NCI-H82 treated with DMSO at 0.1 percent for 48 hours (cell line): Measurements from ENCODE around the gene IDH3A.

Experiments
- DNase-seq: peaks from one replicate; lab custom pipeline; 2025; ENCODE audit not compliant: unreplicated experiment; lab: John Stamatoyannopoulos, UW

The IDH3A gene

DNA sequence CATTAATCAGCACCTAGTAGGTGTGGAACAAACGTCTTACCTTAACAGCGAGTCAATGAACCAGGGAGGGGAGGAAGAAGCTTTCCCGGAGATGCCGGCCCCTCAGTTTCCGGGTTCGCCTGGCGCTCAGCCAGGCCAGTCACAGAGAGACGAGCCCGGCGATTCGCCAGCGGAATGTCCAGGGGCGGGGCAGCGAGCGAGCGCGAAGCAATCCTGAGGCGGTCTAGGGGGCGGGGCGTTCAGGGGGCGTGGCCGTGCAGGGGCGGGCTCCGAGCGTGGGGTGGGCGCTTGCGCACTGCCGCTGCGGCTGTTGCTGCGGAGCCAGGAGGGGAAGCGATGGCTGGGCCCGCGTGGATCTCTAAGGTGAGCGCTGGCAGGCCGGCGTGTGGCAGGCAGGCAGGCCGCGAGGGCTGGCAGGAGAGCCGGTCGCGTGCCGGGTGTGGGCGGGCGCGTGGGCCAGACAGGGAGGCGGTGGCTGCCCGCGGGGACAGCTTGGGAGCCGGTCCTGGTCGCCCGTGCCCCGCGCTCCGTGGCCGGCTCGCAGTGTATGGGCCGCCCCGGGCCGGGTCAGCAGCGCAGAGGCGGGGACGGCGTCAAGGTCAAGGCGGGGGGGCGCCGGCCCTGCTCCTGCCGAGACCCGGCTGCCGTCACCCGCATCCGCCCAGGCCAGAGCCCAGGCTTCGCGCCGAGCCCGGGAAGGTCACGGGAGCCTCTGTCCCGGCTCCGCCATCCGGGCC, at the start of gene IDH3A:
Gene IDH3A (plus strand): TSS at position 295 of the 737 bp plus-strand sequence. CDS start 42 bp downstream, at position 337.
- peak; percentile 92 for DNase-seq

- DNase-seq: no peak
Measured at GRCh38 chr15:78100886-78101285, 48.3 kb upstream of the IDH3A start.

DNA sequence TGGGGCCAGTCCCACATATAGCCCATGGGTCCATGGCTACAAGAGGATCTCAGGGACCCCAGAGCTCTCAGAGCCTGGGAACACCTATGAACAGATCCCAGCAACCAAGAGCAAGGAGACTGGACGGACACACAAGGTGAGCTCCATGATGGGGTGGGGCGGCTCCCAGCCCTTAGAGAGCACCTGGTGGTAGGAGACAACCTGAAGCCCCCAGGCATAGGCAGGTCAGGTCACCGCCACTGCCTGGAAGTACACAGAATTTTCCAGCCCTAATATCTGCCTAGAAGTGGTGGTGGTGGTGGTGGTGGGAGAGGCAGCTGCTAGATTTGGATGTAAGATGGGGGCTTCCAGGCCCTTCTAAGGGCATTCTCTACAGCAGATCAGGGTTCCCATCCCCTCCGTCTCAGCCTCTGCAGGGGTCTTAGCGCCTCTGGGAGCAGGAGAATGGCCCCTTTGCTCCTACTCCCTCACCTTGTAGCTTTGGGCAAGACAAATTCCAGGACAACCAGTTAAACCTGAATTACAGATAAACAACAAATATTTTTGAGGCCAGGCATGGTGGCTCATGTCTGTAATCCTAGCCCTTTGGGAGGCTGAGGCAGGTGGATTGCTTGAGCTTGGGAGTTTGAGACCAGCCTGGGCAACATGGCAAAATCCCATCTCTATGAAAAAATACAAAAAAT, 47.6 kb upstream of the IDH3A start:
- DNase-seq: no peak

- no peak for DNase-seq
Measured at GRCh38 chr15:78102211-78102610, 47.0 kb upstream of the IDH3A start.

DNA sequence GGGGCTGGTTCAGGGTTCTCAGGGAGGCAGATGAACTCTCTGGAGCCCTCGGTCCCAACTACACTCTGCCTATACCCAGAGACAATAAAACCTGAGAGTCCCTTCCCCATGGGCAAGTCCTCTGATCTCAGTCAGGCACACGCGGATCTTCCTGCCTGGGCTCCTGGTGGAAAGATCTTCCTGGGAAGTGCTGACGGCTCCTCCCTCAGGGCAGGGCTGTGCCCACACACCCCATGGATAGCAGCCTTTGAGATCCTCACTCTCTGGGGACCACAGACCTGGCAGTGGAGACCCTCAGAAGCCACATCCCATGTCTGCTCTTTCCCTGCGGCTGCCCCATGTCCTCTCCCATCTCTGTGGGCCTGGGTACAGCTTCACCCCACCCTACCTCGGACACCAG, 46.4 kb upstream of the IDH3A start:
- no peak for DNase-seq

DNA sequence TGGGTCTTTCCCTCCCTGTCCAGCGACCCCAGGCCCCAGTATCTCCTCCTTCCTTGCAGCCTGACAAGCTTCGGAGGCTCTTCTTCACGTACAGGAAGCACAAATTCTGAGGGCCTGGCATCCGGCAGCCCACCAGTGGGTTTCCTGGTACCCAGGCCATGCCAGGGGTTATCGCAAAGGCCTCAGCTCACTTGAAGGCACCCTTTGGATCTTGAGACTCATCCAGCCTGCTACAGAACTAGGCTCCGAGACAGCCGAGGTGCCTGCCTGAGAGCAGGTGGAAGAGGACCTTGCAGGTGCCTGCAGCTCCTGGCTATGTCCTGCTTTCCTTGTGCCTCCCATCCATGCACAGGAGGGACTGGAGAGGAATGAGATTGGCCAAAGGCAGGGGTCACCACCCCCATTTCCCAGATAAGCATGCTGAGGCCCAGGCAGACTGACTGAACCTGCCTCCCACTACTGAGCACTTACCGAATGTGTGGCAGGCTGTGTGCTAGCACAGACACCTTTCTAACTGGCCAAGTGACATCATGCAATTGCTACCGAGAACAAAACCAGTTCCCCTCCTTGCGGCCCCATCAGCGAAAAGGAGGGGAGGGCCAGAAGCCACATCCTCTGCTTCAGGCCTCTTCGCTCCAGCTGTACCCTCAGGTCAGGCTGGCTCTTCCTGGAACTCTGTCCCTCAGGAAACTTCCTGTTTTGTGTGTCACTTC, 45.6 kb upstream of the IDH3A start:
- DNase-seq: no peak

DNA sequence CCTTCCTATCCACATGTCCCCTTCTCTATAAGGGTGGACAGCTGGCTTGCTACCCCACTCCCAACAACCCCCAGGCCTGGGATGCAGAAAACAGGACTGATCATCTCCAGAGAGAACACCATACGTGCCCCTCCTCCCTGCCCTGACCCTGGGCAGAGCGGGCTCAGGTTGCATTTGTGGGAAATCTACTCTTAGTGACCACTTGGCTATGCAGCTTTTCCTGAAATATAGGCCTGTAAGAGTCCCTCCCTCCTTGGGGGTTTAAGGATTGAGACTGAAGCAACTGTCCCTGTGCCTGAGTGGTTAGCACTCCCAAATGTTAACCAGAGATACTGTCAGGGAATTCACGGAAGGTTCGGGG, 45.1 kb upstream of the IDH3A start:
- no peak for DNase-seq

GRCh38 chr15:78104566-78105475, 44.3 kb upstream of the IDH3A start:
- DNase-seq: no peak

DNA sequence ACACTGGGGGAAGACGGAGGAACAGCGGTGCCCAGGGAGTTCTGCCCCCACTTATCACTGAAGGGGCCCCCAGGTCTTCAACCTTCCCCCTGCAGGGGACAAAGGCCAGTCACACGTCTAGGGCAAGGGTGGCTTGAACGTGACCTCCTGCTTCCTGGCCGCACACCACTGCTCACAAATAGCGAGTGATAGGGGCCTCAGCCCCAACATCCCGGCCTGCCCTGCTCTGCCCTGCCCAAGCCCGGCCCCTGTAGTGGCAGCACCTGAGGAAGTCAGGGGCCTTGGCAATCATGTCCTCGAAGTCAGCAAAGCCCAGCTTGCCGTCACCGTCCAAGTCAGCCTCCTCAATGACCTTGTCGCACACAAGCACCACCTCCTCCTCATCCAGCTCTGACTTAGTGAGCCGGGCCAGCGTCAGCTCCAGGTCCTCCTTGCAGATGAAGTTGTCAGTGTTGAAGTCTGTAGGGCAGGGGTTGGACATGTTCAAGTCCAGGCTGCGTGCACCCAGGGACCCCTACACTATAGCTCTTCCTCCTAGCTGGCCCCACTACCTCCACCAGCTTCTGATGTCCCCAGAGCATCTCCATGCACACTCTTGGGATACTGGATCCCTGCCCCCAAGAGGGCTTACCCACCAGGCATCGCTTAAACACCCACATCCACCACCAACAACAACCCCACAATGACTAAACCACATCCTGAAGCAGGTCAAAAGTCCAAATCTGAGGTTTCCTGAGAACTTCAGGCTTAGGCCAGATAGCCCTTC, 43.5 kb upstream of the IDH3A start:
- DNase-seq: no peak

- DNase-seq: no peak
Measured at GRCh38 chr15:78107471-78107870, 41.7 kb upstream of the IDH3A start.

GRCh38 chr15:78108300-78109084, 40.7 kb upstream of the IDH3A start:
- DNase-seq: peak; percentile 41

GRCh38 chr15:78109156-78109555, 40.0 kb upstream of the IDH3A start:
- no peak for DNase-seq

GRCh38 chr15:78110096-78110495, 39.1 kb upstream of the IDH3A start:
- DNase-seq: no peak

DNA sequence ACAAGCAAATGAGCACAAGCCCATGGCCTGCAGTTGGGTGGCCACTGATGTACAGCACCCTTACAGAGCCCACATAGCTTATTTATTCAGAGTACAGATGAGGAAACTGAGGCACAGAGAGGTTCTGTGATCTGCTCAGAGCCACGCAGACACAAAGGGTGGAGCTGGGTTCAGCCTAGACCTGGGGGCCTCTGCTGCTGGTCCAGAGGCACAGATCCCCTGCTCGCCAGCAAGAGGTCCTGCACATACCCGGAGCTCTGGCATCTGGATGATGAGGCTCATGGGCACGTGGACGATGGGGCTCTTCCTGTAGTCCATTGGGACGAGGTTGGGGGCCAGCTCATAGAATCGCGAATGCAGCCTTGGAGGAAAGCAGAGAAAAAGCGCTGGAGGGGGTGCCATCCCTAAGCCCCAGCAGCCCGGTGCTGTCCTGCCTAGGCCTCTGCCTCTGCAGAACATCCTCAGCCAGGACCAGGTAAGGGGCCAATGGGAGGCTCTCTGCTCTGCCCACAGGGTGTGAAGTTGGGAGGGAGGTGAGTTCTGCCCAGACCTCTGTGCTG, 38.2 kb upstream of the IDH3A start:
- no peak for DNase-seq

DNA sequence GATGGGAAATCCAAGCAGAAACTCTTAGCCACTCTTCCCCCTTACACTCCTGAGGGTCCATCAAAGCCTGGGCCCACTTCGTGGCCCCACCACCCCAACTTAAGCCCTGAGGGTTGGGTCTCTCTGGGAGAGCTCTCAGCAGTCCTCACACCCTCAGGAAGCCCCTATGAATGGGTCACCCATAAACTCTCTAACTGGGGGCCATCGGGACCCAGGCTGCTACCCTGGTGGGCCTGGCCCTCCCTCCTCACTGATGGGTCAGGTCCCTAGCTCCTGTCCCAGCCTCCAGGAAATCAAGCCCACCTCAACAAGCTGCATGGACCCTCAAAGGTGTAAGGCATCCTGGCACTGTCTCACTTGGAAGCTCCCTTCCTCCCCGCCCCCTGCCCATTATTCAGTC, 37.4 kb upstream of the IDH3A start:
- DNase-seq: no peak

- DNase-seq: no peak
Measured at GRCh38 chr15:78112551-78112950, 36.6 kb upstream of the IDH3A start.

DNA sequence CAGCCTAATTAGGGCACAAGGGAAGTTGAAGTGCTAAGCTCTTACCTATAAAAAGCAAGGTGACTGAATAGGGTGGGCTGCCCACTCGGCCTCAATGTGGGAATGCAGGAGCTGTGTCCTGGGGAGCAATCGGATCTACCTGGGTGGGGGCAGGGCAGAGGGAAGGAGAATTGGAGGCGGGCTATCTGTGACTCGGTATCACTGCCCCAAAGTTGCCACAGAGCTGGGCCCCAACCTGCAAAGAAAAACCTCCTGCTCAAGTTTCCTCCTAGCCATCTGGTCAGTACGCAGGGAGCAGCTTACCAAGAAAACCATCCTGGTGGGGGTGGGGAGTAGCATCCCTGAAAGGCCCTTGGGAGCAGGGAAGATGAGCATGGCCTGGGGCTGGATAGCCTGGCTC, 28.6 kb upstream of the IDH3A start:
- DNase-seq: peak; percentile 72

DNA sequence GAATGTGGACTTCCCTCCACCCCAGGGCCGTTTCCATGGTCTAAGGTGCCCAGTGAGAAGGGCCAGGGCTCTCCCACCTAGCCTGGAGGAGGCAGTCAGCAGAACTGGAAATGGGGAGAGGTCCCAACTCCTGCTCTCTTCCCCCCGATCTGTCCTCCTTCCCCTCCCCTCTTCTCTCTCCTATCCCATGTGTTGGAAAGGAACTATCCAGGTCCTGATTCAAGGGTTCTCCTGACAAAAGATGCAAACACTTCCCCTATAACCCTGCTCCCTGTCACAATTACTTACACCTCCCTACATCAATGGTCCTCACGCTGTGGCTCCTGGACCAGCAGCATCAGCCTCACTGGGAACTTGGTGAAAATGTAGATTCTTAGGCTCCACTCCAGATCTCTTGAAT, 23.9 kb upstream of the IDH3A start:
- no peak for DNase-seq

GRCh38 chr15:78127882-78128281, 21.3 kb upstream of the IDH3A start:
- no peak for DNase-seq
